Measurements from ENCODE around the gene WDR5.
A peak's percentile ranks its signal among the peaks of the same experiment; 100 is the strongest.
"Not testable (repeated sequence)": the region's sequence is repeated elsewhere in the genome, so short reads cannot be mapped to it uniquely, and the experiment has no call there.

WDR5 gene

DNA sequence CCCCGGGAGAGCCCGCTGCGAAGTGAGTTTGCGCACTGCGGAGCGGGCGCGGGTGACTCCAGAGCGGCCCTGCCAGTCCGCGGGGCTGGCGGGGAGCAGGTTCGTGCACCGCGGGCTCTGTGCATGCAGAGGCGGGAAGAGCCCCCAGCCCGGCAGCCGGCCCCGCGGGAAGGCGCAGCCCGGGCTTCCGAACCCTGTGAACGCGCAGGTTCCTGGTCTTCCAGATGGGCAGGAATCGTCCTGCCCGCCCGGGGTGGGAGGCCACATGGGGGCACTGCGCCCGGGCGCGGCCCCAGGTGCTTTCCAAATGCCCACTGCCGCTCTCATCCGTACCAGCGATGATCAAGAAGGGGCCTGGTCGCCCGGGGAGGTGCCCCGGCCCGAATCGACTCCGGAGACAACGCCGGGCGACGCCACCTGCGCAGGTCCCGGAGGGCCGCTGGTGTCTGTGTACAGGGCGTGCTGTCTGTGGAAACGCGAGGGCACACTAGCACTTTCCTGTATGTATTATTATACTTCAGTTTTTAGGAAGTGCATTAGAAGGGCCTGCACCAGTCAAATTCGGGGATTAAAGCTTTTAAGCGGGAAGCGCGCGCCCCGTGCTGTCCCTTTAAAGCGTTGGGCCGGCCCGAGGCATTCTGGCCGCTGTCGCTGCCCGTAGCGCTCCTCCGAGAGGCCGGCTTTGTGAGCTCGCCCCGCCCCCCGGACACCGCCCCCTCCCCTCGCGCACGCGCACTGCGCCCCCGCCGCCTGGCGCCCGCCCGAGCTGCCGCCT, at the start of gene WDR5:
WDR5 (plus strand) TSS at position 740 of the 775 bp plus-strand sequence. CDS start 3,796 bp downstream, outside the sequence.
- peak; percentile 85 for DNase-seq (ENCODE audit: low read depth)

DNA sequence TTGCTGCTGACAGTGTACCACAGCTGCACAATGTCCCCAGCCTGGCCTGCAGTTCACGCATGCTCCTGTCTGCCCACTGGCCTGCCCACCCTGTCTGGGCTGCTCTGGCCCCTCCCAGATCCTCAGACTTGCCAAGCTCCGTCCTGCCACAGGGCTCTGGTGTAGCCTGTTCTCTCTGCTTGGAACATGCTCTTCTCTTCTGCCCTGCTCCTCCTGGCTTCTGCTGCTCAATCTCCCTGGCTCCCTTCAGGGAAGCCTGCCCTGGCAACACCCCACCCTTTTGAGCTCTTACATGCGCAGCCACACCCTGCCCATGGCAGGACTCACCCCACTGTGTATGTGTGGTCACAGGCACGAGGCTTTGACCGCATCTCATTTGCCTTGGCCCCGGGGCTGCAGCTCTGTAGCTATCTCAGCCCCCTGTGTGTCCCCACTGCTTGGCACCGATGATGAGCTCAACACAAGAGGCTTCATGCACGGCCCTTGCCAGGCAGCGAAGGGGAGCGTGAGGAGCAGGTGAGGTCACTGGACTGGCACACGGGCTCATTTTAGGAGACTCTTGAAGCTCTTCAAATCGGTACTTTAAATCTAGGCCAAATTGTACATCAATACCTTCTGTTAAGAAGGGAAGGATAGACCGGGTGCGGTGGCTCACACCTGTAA, 47.7 kb upstream of the WDR5 start:
- no peak for DNase-seq (ENCODE audit: low read depth)

DNA sequence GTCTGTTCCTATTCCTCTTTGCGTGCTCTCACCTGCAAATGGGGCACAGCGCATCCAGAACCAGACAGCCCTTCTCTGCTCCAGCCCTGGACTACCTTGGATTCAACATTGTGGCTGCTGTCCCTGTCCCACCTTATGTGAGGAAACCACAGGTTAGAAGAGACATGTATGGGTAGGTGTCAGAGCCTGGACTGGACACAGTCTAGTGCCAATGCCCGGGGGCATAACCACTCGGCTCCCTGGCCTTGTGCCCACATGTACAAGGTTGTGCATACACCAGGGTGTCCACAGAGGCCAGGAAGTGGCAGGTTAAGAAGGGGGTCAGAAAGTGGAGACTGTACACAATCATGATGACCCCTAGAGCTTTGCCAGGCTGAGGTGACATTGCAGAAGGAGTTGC, 45.9 kb upstream of the WDR5 start:
- DNase-seq (ENCODE audit: low read depth): no peak

DNA sequence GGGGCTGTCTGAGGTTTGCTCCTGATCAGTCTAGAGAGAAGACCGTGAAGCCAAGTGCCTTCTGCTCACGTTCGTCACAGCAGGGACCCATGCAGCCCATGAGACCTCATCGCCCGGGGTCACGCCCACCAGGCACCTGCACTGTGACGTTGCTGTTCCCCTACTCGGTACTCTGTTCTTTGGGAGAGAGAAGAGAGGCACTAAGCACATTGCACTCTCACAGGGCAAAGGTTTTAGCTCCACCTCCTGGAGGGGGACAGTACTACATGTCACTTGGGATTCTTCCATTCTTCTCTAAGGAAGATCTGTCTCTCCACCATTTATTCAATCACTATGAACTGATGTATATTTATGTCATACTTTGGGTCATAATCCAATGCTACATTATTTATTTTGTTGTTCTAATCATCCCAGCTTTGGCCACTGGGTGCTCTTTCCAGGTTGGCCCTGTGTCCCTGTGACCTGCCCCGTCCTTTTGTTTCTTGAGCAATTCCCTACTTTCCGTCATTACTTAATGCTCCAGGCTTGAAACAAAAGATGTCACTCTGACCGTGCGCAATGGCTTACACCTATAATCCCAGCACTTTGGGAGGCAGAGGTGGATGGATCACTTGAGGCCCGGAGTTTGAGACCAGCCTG, 36.6 kb upstream of the WDR5 start:
- DNase-seq (ENCODE audit: low read depth): peak; percentile 46

DNA sequence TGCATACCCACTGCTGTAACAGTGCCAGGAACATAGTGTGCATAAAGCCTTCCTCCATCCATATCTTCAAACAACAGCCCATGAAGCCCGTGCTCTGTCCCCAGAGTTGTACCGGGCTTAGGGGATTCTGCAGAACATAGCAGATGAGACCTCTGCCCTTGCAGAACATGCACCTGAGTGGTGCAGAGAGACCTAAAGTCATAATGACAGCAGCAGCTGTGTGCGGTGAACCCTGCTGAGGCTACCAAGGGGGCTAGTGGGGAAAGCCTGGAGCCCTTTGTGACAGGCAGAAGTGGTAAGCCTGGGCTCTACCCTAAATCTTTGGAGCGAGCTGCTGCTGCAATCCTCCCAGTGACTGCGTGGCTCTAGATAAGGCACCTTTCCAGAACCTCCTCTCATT, 35.8 kb upstream of the WDR5 start:
- no peak for DNase-seq (ENCODE audit: low read depth)

DNA sequence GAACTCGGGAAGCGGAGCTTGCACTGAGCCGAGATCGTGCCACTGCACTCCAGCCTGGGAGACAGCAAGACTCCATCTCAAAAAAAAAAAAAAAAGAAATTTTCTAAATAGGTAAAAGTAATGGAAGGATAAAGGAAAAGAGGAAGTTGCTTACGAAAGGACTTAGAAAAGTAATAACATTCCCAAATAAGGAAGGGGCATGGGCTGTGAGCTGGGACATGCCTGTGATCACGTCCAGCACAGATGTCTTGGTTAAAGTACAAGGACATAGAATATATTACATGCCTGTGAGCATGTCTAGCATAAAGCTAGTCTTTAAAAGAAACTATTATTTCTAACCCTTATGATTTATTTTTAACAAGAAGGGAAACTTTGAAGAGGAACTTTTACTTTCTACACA, 34.7 kb upstream of the WDR5 start:
- DNase-seq (ENCODE audit: low read depth): not testable (repeated sequence)

DNA sequence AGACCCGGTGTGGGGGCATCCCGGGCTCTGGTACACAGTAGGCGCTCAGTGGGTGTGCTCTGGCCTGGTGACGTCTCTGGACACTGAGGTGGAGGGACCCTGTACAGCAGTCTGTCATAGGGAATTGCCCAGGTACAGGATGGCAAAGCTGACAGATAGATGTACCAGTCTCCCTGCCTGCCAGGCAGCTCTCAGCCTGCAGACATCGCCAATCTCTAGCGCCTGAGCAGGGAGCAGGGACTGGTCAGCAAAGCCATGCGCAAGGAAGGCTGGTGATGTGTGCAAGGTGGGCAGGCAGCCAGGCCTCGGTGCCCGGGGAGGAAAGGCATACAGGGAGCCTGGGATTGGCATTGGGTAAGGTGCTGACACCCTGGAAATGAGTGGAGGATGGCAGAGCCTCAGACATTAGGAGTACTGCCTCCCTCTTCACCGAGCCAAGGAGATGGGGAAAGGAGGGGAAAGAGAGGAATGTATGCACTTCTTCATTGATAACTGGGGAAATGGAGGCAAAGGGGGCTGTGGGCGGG, 34.2 kb upstream of the WDR5 start:
- DNase-seq (ENCODE audit: low read depth): no peak

DNA sequence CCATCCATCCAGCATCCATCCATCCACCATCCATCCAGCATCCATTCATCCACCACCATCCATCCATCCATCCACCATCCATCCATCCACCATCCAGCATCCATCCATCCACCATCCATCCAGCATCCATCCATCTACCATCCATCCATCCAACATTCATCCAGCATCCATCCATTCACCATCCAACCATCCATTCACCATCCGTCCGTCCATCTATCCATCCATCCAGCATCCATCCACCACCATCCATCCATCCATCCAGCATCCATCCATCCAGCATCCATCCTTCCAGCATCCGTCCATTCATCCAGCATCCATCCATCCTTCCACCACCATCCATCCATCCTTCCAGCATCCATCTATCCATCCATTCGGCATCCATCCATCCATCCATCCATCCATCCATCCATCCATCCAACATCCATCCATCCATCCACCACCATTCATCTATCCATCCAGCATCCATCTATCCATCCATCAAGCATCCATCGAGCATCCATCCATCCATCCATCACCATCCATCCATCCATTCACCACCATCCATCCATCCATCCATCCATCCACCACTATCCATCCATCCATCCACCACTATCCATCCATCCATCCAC, 32.4 kb upstream of the WDR5 start:
- no peak for DNase-seq (ENCODE audit: low read depth)

DNA sequence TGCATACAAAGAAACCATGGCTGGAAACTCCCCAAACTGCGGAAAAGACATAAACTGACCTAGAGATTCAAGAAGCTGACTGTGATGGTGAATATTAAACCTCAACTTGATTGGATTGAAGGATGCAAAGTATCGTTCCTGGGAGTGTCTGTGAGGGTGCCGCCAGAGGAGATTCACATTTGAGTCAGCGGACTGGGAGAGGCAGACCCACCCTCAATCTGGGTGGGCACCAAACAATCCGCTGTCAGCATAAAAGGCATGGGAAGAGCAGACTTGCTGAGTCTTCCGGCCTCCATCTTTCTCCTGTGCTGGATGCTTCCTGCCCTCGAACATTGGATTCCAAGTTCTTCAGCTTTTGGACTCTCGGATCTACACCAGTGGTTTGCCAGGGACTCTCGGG, 24.8 kb upstream of the WDR5 start:
- no peak for DNase-seq (ENCODE audit: low read depth)

DNA sequence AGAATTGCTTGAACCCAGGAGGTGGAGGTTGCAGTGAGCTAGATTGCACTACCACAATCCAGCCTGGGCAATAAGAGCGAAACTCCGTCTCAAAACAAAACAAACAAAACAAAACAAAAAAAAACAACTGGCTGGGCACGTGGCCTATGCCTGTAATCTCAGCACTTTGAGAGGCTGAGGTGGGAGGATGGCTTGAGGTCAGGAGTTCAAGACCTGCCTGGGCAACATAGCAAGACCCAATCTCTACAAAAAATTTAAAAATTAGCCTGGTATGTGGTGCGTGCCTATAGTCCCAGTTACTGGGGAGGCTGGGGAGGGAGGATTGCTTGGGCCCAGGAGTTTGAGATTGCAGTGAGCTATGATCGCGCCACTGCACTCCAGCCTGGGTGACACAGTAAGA, 23.3 kb upstream of the WDR5 start:
- no peak for DNase-seq (ENCODE audit: low read depth)

DNA sequence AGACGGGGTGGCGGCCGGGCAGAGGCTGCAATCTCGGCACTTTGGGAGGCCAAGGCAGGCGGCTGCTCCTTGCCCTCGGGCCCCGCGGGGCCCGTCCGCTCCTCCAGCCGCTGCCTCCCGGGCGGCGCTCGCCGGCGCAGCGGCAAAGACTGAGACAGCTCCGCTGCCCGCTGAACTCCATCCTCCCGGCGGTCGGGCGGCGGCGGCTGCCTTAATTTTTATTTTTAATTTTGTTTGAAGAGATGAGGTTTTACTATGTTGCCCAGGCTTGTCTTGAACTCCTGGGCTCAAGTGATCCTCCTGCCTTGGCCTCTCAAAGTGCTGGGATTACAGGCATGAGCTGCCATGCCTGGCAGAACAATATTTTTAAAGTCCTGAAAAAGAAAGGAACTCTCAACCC, 16.9 kb upstream of the WDR5 start:
- DNase-seq (ENCODE audit: low read depth): not testable (repeated sequence)

DNA sequence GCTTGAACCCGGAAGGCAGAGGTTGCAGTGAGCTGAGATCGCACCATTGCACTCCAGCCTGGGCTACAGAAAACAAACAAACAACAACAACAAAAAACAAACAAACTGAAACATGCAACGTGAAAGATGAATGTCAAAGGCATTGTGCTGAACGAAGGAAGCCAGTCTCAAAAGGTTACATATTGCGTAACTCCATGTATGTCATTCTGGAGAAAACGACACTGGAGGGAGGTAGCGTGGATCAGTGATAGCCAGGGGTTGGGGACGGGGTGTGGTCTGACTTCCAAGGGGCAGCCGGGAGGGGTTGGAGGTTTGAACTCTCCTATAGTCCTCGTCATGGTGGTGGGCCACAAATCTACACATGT, 12.1 kb upstream of the WDR5 start:
- DNase-seq (ENCODE audit: low read depth): no peak

DNA sequence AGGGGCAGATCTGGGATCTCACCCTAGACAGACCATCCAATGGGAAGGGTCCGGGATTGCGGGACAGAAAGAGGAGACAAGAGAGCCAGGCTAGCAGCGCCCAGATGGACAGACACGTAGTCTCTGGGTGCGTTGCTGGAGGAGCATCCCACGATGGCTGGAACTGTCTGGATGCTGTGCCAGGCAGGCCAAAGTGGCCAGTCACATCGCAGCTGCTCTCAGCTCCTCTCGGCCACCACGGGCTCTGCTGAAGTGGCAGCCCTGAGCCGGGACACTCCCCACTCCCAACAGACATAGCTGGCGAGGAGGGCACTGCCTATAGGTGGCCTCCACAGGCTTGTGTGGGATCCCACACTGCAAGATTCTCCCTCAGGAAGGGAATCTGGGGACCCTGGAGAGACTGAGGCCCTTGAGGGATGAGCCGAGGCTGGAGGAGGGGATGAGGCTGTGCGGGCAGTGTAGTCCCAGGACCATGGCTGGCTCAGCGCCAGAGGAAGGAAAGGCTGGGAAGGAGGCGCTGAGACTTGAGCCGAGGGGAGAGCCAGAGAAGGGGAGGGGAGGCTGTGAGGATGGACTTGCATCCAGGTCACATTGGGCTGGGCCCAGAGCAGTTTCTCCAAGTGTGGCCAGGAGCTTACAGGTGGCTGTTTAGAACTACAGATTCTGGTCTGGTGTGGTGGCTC, 10.3 kb upstream of the WDR5 start:
- no peak for DNase-seq (ENCODE audit: low read depth)

DNA sequence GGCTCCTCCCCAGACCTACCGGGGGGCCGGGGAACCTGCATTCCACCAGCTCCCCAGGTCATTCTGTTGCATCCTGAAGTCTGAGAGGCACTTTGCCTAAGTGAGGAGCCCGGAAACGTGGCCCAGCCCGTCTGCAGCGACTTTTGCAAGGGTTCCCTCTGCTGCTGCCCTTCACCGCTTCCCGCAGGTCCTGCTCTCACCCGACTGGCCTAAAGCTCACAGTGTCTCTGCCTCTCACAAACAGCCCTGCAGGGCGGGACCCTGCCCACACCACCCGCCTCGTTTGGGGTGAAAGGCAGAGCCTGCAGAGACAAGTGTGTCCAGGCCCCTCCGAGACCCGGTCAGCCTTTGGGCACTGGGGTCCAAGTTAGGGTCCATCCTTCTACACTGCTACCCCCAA, 9.5 kb upstream of the WDR5 start:
- no peak for DNase-seq (ENCODE audit: low read depth)

DNA sequence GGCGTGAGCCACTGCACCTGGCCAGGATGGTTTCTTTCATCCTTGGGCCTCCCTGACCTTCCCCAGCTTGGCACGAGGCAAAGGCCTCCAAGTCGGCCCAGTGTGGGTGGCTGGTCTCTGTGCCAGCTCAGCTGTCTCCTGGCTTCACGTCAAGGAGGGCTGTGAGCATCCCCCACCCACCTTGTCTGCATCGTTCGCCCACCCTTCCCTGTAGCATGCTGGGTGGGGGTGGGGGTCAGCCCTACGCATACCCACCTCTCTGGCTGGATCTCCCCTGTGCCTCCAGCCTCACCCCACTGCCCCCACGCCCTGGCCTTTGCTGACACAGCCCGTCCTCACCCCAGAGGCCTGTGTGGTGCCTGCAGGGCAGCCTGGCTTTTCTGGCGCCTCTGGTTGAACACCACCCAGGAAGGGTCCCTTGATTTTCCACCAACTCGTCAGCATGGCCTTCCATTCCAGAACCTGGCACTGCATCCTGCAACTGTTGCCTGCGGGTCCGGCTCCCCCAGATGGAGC, 8.8 kb upstream of the WDR5 start:
- DNase-seq (ENCODE audit: low read depth): no peak

DNA sequence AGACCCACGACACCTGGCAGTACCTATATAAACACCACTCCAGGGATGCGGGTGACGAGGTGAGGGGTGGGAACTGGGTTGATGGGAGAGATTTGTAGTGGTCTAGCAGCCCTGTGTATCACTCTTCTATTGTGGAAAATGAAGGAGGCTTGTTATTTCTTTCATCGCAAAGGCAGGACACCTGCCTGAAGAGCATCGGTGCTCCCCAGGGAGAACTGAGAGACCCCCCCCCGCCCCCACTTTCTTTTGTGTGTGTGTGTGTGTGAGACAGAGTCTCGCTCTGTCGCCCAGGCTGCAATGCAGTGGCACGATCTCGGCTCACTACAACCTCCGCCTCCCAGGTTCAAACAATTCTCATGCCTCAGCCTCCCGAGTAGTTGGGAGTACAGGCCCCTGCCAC, 8.3 kb upstream of the WDR5 start:
- no peak for DNase-seq (ENCODE audit: low read depth)

DNA sequence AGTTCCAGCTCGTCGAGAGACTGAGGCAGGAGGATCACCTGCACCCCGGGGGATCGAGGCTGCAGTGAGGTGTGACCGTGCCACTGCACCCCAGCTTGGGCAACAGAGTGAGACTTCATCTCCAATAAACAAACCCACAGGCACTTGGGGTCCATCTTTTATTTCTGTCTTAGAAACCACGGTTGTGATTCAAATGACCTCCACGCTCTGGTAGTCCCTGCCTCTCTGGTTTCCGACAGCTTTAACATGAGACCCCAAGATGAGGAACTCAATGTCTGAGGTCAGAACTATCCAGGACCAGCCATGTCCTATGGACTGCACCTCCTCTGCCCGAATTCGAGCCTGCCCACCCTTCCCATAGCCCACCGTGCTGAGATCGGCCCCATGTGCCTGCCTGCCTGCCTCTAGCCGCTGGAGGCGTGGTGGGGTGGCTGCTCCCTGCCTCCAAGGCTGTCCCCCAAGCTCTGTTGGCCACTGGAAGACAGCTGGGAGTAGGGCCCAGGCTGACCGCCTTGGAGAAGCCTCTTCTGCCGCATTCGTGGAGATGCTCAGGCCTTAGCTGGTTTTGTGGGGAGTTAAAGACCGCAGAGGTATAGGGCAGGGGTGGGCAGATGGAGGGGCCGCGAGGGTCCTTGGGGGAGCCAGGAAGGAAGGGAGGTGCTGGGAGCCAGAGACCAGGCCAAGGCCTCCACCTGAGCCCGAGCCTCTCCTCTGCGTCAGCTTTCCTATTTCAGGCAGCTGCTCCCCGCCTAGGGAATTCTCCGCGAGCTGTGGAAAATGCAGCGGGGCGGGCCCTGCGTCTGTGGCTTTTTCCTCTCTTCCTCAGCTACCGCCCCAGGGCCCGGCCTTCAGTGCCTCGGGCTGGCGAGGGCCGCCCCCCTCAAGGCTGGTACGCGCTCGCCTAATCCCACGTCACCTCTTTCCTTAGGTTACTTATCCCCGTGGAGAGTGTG, 6.9 kb upstream of the WDR5 start:
- DNase-seq (ENCODE audit: low read depth): no peak

DNA sequence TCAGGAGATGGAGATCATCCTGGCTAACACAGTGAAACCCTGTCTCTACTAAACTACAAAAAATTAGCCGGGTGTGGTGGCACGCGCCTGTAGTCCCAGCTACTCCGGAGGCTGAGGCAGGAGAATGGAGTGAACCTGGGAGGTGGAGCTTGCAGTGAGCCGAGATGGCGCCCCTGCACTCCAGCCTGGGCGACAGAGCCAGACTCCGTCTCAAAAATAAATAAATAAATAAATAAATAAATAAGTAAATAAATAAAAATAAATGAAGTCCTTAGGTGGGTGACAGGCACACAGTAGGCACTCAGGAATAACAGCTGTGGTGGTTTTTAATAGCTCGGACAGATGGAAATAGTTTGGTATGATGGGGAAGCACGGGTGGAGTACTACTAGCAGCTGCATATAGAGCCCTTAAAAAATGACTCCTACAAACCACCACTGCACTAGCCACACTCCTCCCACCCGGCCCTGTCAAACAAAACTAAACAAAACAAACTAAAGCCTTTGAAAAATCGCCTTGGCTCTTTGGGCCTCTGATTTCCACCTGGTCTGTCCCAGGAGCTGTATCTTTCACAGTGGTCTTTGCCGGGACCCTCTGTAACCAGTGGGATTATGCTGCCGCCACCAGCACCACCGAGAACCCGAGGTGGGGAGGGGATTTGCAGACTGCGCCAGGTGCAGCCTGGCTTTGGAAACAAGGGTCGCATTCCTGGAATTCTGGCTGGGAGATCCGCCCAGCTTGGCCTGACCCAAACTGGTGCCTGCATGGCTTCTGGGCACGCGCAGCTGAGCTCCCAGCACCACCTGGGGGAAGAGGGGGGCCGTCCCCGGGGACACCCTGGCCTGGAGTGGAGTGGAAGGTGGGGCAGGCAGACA, 5.1 kb upstream of the WDR5 start:
- no peak for DNase-seq (ENCODE audit: low read depth)

DNA sequence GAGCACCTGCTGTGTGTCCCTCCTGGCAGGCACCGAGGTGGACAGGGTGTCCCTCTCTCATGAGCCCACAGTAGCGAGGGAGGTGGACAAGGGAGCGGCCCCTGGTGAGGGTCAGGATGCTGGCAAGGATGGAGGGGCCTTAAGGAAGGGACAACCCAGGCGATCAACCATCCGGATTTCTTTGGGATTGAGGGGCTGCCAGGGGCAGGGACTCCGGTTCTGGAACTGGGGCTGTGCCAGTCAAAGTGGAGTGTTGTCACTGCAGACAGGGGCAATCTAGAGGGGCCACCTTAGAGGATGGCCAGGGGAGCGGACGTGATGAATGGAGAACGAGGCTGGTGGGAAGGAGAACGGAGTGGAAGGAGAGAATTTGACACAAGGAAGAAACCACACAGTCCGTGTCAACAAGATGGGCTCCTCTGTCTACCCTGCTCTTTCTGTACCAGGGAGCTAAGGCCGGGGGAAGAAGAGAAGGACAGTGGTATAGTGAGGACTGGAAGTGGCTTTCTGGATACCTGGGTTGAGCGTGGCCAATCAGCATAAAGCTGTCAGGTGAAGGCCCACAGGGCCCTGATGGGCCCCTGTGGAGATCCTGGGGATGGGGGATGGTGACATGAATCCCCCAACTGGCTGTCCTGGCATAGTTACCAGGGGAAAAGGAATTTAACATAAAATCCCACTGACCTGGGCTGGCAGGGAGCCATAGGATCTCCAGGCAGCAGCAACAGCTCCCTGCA, 4.2 kb upstream of the WDR5 start:
- DNase-seq (ENCODE audit: low read depth): no peak

Data from activated T-cell treated with anti-CD3 and anti-CD28 coated beads for 24 hours (primary cell).